Brain microvascular endothelial cell (primary cell): ENCODE results near the gene LRRIQ4.

Experiments used
- DNase-seq: peaks from one replicate; pipeline ENCODE4 v3.0.0-alpha.2; 2020
- H3K27ac ChIP-seq: fragments of 250-450 bp; sonication (Bioruptor Pico); 2 replicates; pipeline ENCODE4 v1.5.1; 2020; ENCODE audit warnings: mild to moderate bottlenecking, moderate library complexity
- H3K27me3 ChIP-seq: fragments of 250-450 bp; sonication (Bioruptor Pico); replicated peaks from 2 replicates; pipeline ENCODE4 v1.5.1; 2020; ENCODE audit warnings: mild to moderate bottlenecking
- H3K36me3 ChIP-seq: fragments of 250-450 bp; sonication (Bioruptor Pico); replicated peaks from 2 replicates; pipeline ENCODE4 v1.5.1; 2020; ENCODE audit warnings: mild to moderate bottlenecking
- H3K4me3 ChIP-seq: 2 replicates; pipeline ENCODE4 v1.5.1; 2011; ENCODE audit warnings: low read depth, mild to moderate bottlenecking, control low read depth, low read length, moderate library complexity
- CTCF ChIP-seq: IDR thresholded peaks from 2 replicates; pipeline ENCODE4 v1.5.1; 2011; ENCODE audit warnings: low read depth, mild to moderate bottlenecking, moderate library complexity, low read length, control low read depth, inconsistent platforms; ENCODE audit errors: missing control alignments
- in situ Hi-C: cut with HindIII; loops from 2 replicates; pipeline ENCODE4 v1.10.0; 2017; ENCODE audit warnings: low sequenced_read_pairs, low pct_ligation_motif_present

LRRIQ4 gene

GRCh38 chr3:169846458-169847193, 34.0 kb downstream of the LRRIQ4 start:
- DNase-seq = peak; percentile 83
- Histone ChIP-seq H3K36me3 (no peaks in the 10 kb centered on the region), H3K27me3 (no peaks in the 10 kb centered on the region), H3K27ac (no peak overlapping the region), H3K4me3 (no peak overlapping the region)
- no peak for TF ChIP-seq CTCF
- in situ Hi-C loops = no loop called here

DNA sequence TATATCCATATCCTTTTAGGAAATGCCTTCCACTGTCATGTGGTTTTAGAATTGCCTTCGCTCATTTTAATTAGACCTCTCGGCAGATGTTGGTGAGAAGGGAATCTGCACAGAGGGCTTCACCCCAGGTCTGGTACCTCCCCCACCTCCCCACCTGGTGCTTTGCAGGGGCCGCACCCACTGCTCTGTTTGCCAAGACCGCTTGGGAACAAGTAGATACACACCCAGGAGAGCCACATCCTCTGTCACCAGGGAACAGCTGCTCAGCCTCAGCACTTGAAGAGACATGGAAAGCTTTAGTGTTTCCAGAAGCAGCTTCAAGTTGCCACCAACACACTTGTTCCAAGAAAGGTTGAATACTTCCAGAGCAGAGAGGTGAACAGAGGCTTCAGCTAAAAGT, 35.2 kb downstream of the LRRIQ4 start:
- in situ Hi-C loops = no loop called here
- DNase-seq = no peak
- TF ChIP-seq CTCF = no peak
- Histone ChIP-seq H3K27me3 (no peaks in the 10 kb centered on the region), H3K4me3 (no peak overlapping the region), H3K27ac (no peak overlapping the region), H3K36me3 (no peaks in the 10 kb centered on the region)

- H3K27me3 ChIP-seq = no peaks in the 10 kb centered on the region
- no peaks in the 10 kb centered on the region for H3K36me3 ChIP-seq
- H3K27ac ChIP-seq = no peak overlapping the region
- DNase-seq = no peak
- in situ Hi-C loops = no loop called here
- TF ChIP-seq CTCF = no peak
- H3K4me3 ChIP-seq = no peak overlapping the region
These were observed 36.1 kb downstream of the LRRIQ4 start for GRCh38 chr3:169848741-169849140.

GRCh38 chr3:169850618-169851017, 37.9 kb downstream of the LRRIQ4 start:
- Histone ChIP-seq H3K27me3 (no peaks in the 10 kb centered on the region), H3K36me3 (no peaks in the 10 kb centered on the region), H3K4me3 (no peak overlapping the region), H3K27ac (no peak overlapping the region)
- no peak for DNase-seq
- in situ Hi-C loops = no loop called here
- no peak for TF ChIP-seq CTCF

GRCh38 chr3:169855514-169855913, 42.8 kb downstream of the LRRIQ4 start:
- H3K4me3 ChIP-seq = no peak overlapping the region
- H3K27me3 ChIP-seq = peaks cover 3% of the 10 kb centered on the region
- in situ Hi-C loops = no loop called here
- no peak for TF ChIP-seq CTCF
- H3K36me3 ChIP-seq = no peaks in the 10 kb centered on the region
- DNase-seq = no peak
- H3K27ac ChIP-seq = no peak overlapping the region

DNA sequence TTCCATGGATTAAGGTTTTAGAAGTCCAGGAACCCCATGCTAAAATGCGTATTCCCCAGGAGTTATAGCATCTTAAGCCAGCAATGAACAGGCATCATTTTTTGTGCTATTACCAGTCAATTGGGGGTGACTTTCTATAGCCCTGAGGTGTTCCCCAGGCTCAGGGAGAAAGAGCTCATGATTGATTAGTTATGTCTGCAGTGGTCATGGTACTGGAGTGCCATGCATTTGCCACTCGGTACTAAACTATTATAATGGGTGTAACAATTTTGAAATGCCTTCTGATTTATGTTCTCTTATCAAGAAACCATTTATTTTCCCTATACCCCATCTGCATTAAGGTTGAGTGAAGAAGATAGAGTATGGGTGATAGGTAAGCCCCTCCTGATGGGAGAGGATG, 45.1 kb downstream of the LRRIQ4 start:
- Histone ChIP-seq H3K27me3 (peaks cover 3% of the 10 kb centered on the region), H3K27ac (no peak overlapping the region), H3K4me3 (no peak overlapping the region), H3K36me3 (no peaks in the 10 kb centered on the region)
- no peak for TF ChIP-seq CTCF
- in situ Hi-C loops = no loop called here
- DNase-seq = no peak
